GM12872 (cell line): ENCODE measurements around the gene FGF9.

ENCODE experiments used
- CTCF ChIP-seq: IDR thresholded peaks from 3 replicates; pipeline ENCODE4 v1.5.1; 2011; ENCODE audit warnings: low read depth, mild to moderate bottlenecking, low read length, moderate library complexity; ENCODE audit not compliant: insufficient read depth

The FGF9 gene

DNA sequence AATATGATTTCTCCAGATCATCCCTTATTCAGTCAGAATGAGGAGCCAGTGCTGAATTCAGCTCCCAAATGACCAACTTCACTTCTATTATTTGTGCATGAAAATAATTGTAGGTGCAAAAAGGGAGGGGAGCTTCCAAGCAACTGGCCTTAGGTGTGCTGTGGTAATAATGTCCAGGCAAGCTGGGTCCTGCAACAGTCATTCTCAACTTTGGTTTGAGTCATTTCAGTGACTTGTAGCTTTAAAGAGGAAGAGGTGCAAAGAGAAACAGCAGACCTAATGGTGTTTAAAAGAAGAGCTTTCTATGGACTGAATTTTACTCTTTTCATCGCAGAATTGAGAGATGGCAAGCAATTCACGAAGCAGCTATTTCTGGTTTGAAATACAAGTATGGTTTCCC is 29.2 kb upstream of the FGF9 start:
- no peak for TF ChIP-seq CTCF

GRCh38 chr13:21657538-21657937 is 13.3 kb upstream of the FGF9 start:
- no peak for TF ChIP-seq CTCF

GRCh38 chr13:21659087-21659486 is 11.8 kb upstream of the FGF9 start:
- no peak for TF ChIP-seq CTCF

GRCh38 chr13:21661097-21661909 is 9.6 kb upstream of the FGF9 start:
- no peak for TF ChIP-seq CTCF

DNA sequence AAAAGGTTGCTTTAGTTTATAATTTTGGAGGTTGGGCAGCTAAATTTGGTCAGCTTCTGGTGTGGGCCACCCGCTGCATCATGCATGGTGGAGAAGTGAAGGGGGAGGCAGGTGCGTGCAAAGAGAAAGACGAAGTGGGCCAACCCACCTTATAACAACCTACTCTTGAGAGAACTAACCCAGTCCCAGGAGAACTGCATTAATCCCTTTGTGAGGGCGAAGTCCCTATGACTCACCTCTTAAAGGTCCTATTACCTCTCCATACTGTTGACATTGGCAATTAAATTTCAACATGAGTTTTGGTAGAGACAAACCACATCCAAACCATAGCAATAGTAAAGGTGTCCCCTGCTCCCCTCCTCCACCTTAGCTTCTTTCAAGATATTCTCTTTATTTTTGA is 7.7 kb upstream of the FGF9 start:
- no peak for TF ChIP-seq CTCF

DNA sequence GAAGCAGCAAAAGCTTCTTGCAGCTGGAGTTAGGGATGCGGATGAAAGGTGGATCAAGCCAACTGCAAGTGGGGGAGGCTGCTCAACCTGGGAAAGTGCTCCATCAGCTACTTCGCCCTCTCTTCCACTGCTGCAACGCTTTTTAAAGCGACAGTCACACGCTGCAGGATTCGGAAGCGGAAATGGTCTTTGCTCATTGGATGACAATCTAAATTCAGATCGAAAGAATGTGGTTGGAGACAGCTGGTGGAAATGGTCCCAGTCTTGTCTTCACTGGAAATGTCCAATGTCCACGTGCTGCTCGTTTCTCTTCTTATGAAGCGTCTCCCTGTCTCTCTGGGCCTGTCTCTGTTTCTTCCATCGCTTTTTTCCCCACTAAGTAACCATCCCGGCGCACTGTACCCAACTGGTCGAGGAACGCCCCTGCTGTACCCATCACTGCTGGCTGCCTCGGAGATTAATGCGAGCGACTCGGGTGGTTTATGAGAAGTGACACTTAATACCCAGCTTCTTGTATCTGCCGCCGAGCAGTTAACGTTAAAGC is 2.1 kb upstream of the FGF9 start:
- no peak for TF ChIP-seq CTCF

DNA sequence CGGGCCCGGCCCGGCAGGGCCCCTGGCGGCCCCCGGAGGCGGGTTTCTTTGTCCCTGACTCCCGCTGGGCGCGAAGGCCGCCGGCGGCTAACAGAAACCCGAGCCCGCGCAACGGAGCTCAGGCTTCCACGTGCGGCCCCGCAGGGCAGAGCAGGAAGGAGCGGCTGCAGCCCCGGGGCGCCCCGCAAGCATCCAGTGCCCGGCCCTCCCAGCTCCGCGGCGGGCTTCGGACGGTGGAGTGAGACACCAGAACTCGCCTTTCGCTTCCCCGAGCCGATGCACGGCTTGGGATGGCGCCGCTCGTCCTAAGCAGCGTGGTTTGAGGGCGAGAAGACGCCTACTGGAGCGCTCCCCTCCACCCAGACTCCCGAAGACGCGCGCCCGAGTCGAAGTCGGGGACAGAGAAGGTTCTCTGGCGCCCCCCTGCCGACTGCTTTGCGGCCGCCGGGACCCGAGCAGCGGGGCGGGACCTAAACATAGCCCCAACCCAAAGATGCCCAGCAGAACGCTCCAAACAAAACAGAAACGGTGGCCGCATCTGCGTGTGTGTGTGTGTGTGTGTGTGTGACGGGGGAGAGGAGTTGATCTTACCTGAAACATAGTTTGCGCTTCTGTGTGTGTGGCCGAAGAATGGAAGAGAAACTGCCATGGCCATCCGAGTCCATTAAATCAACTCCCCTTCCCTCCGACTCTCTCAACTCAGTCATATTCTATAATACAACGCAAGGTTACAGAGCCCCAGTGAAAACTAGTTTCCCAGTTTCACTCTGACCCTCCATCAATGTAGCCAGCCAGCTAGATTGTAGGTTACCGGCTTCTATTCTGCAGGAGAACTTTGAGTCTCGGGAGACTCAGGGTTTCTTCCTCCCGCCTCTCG is 629 bp upstream of the FGF9 start:
- peak; percentile 36; the same call in 1 of the 3 replicates for TF ChIP-seq CTCF
